ENCODE measurements around the gene CCR8.
"Not testable (repeated sequence)": the region's sequence is repeated elsewhere in the genome, so short reads cannot be mapped to it uniquely, and the experiment has no call there.

The CCR8 gene

DNA sequence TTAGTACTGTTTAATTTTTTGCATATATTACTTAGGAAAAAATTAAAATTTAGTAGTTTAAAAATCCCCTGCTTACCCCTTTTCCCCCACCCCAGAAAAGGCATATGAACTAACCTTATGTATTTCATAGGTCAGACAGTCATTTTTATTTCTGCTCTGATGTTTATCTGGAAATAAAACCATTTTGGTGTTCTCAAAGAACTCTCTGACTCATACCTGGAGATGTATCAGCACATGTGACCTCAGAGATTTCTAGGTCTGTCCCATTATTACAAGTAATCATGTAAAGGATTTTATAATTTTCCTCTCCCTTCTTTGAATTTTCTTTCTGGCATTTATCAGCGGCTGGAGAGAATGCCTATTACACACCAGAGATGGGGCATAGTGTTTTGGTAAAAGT, 14.1 kb upstream of the CCR8 start:
- no peak for DNase-seq (ENCODE audit: low spot score)

DNA sequence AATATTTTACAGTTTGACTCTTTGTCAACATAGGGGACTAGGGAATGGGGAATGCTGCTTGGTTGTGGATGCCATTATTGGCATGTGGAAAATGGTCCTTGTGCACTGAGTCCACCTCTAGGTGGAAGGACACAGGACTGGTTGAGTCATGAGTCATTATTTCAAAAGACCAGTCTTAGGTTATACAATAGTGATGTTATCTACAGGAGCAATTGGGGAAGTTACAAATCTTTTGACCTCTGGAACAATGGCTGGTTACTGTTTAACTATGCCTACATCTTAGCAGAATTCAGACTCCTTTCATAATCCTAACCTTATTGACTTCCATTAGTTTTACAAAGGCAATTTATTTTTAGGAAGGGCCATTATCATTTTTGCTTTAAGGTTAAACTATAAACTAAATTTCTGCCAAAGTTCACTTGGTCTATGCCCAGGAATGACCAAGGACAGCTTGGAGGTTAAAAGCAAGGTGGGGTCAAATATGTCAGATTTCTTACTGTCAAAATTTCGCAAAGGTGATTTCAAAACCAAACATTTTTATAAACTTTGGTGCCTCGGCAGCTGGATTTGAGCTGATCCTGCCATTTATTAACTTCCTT, 11.8 kb upstream of the CCR8 start:
- DNase-seq (ENCODE audit: low spot score): no peak

GRCh38 chr3:39318301-39318700, 11.2 kb upstream of the CCR8 start:
- DNase-seq (ENCODE audit: low spot score): no peak

DNA sequence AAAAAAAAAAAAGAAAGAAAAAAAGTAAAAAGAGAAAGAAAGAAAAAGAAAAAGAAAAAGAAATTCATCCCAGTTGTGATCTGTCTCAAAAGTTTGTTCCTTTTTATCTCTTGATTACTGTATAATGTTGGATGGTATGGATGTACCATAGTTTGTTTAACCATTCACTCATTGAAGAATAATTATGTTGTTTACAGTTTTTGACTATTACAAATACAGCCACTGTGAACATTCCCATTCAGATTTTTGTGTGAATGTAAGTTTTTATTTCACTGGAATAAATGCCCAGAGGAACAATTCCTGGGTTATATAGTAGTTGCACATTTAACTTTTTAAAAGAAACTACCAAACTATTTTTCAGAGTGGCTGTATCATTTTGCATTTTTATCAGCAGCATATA, 10.3 kb upstream of the CCR8 start:
- no peak for DNase-seq (ENCODE audit: low spot score)

- not testable (repeated sequence) for DNase-seq (ENCODE audit: low spot score)
These were observed 7.9 kb upstream of the CCR8 start for GRCh38 chr3:39321574-39321983.

GRCh38 chr3:39322209-39322715, 7.2 kb upstream of the CCR8 start:
- DNase-seq (ENCODE audit: low spot score): not testable (repeated sequence)

- DNase-seq (ENCODE audit: low spot score): no peak
These were observed 6.6 kb upstream of the CCR8 start for GRCh38 chr3:39322936-39323335.

- DNase-seq (ENCODE audit: low spot score): no peak
These were observed 6.0 kb upstream of the CCR8 start for GRCh38 chr3:39323494-39323893.

- no peak for DNase-seq (ENCODE audit: low spot score)
These were observed 4.3 kb upstream of the CCR8 start for GRCh38 chr3:39325236-39325635.

DNA sequence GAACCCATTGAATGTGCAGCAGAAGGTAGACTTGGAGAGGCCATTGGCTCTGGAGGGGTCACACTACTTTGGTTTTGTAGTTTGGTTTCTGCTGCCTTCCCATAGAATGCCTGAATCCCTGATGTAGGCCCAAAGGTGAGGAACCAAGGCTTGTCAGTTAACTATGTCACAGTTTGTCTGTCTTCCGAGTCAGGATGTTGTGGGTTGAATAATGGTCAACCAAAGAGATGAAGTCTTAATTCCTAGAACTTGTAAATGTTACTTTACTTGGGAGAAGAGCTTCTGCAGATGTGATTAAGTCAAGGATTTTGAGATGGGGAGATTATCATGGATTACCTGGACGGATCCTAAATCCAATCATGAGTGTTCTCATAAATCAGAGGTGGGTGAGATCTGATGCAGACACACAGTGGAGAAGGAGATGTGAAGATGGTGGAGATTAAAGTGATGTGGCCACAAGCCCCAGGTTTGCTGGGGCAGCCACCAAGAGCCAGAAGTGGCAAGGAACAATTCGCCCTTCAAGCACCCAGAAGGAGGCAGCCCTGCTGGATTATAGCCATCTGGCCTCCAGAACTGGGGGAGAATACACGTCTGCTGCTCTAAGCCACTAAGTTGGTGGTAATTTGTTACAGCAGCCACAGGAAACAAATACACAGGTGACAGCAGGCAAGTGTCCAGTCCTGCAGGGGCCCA, 2.3 kb upstream of the CCR8 start:
- DNase-seq (ENCODE audit: low spot score): no peak

GRCh38 chr3:39327746-39328349, 1.7 kb upstream of the CCR8 start:
- no peak for DNase-seq (ENCODE audit: low spot score)

- no peak for DNase-seq (ENCODE audit: low spot score)
These were observed 1.3 kb downstream of the CCR8 start for GRCh38 chr3:39330824-39331223.

DNA sequence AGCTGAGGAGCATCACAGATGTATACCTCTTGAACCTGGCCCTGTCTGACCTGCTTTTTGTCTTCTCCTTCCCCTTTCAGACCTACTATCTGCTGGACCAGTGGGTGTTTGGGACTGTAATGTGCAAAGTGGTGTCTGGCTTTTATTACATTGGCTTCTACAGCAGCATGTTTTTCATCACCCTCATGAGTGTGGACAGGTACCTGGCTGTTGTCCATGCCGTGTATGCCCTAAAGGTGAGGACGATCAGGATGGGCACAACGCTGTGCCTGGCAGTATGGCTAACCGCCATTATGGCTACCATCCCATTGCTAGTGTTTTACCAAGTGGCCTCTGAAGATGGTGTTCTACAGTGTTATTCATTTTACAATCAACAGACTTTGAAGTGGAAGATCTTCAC, 3.0 kb downstream of the CCR8 start:
- DNase-seq (ENCODE audit: low spot score): no peak

DNA sequence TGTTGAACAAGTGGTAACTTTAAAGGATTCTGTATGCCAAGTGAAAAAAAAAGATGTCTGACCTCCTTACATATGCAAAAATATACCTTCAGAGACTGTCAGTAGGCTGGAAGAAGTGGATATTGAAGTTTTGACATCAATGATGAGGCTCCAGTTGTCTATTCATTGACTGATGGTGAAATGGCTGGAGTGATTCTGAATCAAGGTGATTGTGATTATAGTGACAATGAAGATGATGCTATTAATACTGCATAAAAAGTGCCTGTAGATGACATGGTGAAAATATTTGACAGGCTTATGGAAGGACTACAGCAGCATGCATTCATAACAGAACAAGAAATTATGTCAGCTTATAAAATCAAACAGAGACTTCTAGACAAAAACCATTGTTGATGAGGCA, 4.1 kb downstream of the CCR8 start:
- DNase-seq (ENCODE audit: low spot score): no peak

DNA sequence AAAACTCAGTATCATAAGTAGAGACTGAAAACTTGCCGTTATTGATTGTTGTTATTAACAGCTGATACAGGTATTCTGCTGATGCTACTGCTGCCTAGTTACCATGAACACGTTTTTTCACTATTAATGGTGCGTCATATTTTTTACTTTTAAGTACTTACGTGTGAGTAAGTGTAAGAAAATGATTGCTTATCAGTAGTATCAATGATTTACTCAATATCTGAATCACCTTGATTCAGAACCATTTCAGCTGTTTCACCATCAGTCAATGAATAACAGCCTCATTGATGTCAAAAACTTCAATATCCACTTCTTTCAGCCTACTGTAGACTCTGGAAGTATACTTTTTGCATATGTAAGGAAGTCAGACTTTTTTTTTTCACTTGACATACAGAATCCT, 4.7 kb downstream of the CCR8 start:
- DNase-seq (ENCODE audit: low spot score): no peak

DNA sequence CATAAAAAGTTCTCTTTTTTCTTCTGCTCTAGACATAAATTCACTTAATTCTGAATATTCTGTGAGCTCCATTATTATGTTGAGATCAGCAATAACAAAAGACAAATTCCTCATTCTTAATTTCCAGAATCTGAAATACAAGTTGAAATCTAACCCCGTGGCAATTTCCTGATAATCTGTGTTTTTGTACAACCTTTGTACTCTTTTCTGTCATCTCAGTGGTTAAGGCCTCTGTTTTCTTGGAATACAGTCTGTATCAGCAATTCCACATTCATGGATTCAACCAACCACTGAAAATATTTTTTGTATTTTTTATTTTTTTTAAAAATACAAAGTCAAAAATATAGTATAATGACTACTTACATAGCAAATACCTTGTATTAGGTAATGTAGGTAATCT, 8.7 kb downstream of the CCR8 start:
- DNase-seq (ENCODE audit: low spot score): no peak

GRCh38 chr3:39339086-39339485, 9.6 kb downstream of the CCR8 start:
- DNase-seq (ENCODE audit: low spot score): no peak

GRCh38 chr3:39343076-39343717, 13.7 kb downstream of the CCR8 start:
- no peak for DNase-seq (ENCODE audit: low spot score)

DNA sequence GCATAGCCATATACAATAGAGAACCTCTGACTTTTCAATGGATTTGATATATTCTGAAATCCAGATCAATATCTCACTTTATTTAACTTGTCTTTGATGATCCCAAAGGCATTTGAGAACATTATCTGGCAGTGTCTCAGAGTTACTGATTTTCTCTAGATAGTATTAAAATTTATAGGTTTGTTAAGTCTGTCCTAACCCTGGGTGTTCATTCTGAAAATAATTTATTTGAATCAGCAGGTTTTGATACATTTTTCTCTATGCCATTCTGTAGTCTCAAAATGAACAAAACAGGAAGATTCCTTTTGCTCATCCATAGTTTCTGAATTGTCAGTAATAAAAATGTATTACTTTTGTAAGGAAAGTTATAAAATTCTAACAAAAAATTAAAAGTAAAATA, 14.3 kb downstream of the CCR8 start:
- no peak for DNase-seq (ENCODE audit: low spot score)

DNA sequence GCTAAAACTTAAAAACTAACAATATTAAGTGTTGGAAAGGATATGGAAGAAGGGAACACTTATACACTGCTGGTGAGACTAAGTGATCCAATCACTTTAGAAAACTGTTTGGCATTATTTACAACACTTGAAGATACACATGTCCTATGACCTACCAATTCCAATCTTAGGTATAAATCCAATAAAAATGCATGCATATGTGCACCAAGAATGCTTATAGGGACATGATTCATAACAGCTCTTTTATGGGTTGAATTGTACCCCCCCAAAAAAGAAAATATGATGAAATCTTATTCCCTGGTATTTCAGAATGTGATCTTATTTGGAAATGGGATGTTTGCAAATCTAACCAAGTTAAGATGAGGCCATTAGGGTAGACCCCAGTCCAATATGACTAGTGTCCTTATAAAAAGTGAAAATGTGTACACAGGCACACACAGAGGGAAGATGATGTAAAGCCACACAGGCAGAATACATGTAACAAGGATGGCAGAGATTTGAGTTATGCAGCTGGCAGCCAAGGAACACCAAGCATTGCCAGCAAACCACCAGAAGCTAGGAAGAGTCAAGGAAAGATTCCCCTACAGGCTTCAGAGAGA, 15.3 kb downstream of the CCR8 start:
- no peak for DNase-seq (ENCODE audit: low spot score)

GRCh38 chr3:39346785-39347585, 17.5 kb downstream of the CCR8 start:
- no peak for DNase-seq (ENCODE audit: low spot score)

DNA sequence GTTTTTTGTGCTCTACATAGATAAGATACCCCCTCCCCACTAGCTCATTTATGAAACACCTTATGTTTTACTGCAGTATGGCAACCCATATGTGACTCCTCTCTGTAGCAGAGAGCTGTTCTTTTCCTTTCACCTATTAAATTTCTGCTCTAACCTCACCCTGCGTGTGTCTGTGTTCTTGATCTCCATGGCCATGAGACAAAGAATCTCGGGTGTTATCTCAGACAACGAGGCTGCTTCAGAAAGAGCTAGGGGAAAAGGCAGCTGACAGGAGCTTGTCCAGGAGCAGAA, 18.0 kb downstream of the CCR8 start:
- no peak for DNase-seq (ENCODE audit: low spot score)

Data from left forelimb (tissue), 1 donor.